Fibroblast of pulmonary artery (primary cell): Measurements from ENCODE around the gene B3GNT8.

Experiments
- DNase-seq: peaks from one replicate; pipeline ENCODE4 v3.0.0-alpha.2; 2010; ENCODE audit warnings: low read depth
- H3K4me3 ChIP-seq: replicated peaks from 2 replicates; pipeline ENCODE4 v1.5.1; 2011; ENCODE audit warnings: low read depth, mild to moderate bottlenecking, control low read depth, low read length, moderate library complexity
- TF ChIP-seq, protein P1 (sequence below): IDR thresholded peaks from 2 replicates; pipeline ENCODE4 v1.5.1; 2011; ENCODE audit warnings: mild to moderate bottlenecking, control low read depth, low read length, inconsistent platforms; ENCODE audit errors: missing control alignments

B3GNT8 gene

DNA sequence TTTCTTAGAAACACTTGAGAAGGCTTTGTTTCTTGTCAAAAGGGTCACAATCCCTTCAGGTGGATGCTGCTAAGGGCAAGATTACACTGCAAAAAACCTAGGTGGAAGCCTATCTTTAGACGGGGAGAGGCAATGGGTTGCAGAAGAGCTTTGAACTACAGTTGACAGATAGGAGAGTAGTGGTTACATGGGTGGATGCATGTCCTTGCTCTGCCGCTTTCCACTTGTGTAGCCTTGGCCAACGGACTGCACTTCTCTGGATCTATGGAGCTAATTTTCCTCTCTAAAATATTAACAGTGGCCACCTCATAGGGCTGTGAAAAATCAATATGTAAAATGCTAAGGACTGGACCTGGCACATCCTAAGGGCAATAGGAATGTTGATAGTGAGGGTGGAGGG, 28.6 kb downstream of the B3GNT8 start:
- no peak for DNase-seq
- TF ChIP-seq, protein P1, sequence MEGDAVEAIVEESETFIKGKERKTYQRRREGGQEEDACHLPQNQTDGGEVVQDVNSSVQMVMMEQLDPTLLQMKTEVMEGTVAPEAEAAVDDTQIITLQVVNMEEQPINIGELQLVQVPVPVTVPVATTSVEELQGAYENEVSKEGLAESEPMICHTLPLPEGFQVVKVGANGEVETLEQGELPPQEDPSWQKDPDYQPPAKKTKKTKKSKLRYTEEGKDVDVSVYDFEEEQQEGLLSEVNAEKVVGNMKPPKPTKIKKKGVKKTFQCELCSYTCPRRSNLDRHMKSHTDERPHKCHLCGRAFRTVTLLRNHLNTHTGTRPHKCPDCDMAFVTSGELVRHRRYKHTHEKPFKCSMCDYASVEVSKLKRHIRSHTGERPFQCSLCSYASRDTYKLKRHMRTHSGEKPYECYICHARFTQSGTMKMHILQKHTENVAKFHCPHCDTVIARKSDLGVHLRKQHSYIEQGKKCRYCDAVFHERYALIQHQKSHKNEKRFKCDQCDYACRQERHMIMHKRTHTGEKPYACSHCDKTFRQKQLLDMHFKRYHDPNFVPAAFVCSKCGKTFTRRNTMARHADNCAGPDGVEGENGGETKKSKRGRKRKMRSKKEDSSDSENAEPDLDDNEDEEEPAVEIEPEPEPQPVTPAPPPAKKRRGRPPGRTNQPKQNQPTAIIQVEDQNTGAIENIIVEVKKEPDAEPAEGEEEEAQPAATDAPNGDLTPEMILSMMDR: no peak
- H3K4me3 ChIP-seq: peak overlapping the region; percentile 74

DNA sequence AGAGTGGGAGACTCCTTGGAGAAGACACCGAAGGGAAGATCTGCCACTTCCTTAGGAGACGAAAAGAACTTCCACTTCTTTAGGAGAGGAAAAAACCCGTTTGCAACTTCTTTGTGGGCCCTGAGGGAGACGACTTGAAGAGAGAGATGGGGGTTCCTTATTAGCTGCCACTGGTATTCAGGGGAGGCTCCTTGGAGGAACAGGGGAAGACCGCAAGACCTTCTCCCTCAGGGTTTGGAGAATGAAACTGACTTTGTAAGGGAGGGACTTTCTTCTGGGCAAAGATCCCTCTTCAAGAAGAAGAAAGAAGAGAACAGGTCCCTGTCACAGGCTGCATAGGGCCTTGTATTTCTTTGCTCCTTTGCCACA, 29.1 kb downstream of the B3GNT8 start:
- H3K4me3 ChIP-seq: peak overlapping the region; percentile 74
- TF ChIP-seq, protein P1: no peak
- DNase-seq: no peak

DNA sequence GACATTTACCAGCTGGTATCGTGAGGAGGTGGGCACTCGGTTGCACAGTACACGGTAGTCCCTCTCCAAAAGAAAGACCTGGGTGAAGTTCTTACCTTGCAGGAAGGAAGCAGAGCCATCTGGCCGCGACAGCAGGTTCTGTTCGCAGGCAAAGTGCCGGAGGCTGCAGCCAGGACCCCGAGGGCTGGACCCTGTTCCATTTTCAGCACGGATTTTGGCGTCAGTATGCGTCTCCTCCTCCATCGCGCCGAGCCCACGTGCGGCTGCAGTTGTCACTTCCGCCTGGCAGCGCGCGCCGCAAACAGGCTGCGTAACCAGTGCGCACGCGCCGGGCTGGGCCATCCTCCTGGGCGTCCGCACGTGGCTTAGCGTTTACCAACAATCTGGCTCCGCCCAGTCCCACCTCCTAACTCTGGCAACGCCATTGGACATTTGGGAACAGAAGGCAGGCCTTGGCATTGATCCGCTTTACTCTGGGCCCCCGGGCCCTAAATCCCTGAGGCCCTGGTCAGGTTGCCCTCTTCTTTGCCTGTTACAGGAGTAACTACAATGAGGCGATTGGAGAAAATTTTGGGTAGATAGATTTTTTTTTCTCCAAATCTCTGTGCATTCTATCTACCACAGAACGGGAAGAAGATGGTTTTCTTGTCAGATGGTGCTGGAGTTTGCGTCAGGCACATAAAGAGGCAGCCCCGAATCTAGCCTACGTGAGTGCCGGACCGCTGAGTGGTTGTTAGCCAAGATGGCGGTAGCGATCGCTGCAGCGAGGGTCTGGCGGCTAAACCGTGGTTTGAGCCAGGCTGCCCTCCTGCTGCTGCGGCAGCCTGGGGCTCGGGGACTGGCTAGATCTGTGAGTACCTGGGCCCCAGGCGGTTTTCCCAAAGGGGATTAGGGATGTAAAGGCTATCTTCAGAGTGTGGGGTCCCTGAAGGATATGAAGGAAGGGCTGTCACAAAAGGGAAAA, 29.8 kb downstream of the B3GNT8 start, which contains the start of the genes BCKDHA and EXOSC5:
Gene BCKDHA, plus strand, starts transcription at position 733 of the 964 bp plus-strand sequence. Its CDS starts 10 bp downstream, at position 743.
Gene EXOSC5, minus strand, starts transcription at position 274 of the 964 bp plus-strand sequence. Its CDS starts 31 bp downstream, at position 243.
- TF ChIP-seq, protein P1: no peak
- DNase-seq: peak; percentile 100

DNA sequence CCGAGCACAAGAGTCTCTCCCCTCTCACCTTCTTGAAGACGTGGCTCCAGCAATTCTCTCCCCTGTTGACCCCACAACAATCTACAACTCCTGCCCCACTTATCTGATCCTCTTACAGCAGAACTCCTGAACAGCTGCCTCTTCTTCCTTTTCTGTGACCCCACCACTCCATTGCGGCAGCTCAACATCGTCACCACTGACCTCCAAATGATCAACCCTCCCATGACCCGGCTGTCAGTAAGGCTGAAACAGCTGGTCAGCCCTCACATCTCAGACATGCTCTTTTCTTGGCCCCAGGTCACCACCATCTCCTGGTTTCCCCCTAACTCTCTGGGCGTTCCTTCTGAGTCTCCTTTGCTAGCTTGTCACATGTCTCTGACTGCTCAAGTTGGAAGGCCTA, 31.8 kb downstream of the B3GNT8 start:
- TF ChIP-seq, protein P1: no peak
- no peak for DNase-seq
- H3K4me3 ChIP-seq: no peak overlapping the region

More for the DNA sequence above, 29.8 kb downstream of the B3GNT8 start, which contains the start of the genes BCKDHA and EXOSC5:
- peak within 1 kb of the TSS; percentile 77 for H3K4me3 ChIP-seq

DNA sequence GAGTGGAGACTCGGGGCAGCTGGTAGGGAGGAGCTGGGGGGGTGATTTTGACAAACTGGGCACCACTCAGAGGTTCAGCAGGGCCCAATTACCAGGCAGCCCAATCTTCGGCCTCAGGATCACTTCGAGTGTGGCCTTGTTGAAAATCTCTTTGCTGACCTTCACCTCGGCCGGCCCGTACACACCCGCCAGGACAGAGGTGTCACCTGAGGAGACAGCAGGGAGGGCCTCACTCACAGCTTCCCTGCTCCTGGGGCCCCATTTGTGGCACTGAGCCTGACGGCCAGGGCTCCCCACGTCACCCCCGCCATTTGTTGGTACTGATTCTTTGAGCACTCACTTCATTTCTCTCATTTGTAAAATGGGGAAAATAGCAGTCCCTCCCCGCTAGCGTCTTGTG, 34.4 kb downstream of the B3GNT8 start:
- TF ChIP-seq, protein P1: no peak
- DNase-seq: no peak
- no peak overlapping the region for H3K4me3 ChIP-seq

DNA sequence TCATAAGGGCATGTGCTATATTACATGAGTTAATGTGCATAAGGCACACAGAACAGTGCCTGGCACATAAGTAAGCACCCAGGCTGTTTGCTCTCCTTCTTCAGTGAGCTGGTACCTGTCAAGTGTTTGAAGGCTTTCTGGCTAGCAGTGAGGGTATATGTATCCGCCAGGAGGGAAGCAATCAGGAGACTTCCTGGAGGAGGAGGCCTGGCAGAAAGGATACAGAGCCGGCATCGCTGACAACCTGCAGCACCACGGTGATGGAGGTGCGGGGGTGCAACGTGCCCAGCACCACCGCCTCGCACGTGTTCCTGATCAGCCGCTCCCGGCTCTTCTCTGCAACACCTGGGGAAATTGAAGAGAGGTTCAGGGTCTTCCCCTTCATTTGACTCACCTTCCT, 35.6 kb downstream of the B3GNT8 start:
- TF ChIP-seq, protein P1: no peak
- no peak overlapping the region for H3K4me3 ChIP-seq
- no peak for DNase-seq

DNA sequence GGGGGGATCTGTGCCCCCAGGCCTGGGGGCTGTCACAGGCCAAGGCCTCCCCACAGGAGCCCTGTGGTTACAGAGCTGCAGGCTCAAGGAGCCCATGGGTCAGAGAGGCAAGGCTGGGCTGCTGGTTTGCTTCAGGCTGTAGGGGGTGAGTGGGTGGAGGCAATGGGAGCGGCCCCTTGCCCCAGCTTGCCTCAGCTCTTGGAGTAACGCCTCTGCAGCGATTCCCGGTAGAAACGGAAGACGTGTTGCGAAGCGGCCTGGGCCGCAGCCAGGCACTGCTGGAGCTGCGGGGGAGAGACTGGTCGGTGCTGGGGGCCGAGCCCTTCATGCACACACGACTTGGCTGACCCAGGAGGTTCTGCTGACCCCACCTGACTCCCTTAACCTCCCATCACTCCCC, 40.7 kb downstream of the B3GNT8 start:
- no peak overlapping the region for H3K4me3 ChIP-seq
- TF ChIP-seq, protein P1: no peak
- DNase-seq: peak; percentile 31
